Measurements from ENCODE around the gene IER5L.

- TF ChIP-seq CTCF (optimal IDR thresholded peaks at IDR 0.05 in 1 of 3, IDR thresholded peaks at IDR 0.05 in 1 of 3, conservative IDR thresholded peaks at IDR 0.05 in 1 of 3; ENCODE audit: extremely low read depth in 1 of 3, insufficient read depth in 2 of 3, low read length in 3 of 3) = no peak
- no peak for TF ChIP-seq EZH2 (IDR thresholded peaks at IDR 0.05; ENCODE audit: low read length)
Measured at GRCh38 chr9:129138476-129139232, 39.4 kb downstream of the IER5L start.
